Kidney glomerular epithelial cell (primary cell): ENCODE data around the gene CDIPT.
"Not testable (repeated sequence)": the region's sequence is repeated elsewhere in the genome, so short reads cannot be mapped to it uniquely, and the experiment has no call there.

Experiments
- DNase-seq: peaks from one replicate; lab custom pipeline; 2025; lab: John Stamatoyannopoulos, UW

The CDIPT gene

GRCh38 chr16:29858149-29858849 lies 4.7 kb downstream of the CDIPT start:
- DNase-seq, result no peak

- DNase-seq, result no peak
These were observed 5.8 kb downstream of the CDIPT start for GRCh38 chr16:29857133-29857760.

GRCh38 chr16:29854520-29855100 lies 8.4 kb downstream of the CDIPT start:
- DNase-seq, result no peak

- DNase-seq, result no peak
These were observed 10.4 kb downstream of the CDIPT start for GRCh38 chr16:29852654-29853053.

- DNase-seq, result no peak
These were observed 12.0 kb downstream of the CDIPT start for GRCh38 chr16:29850998-29851397.

GRCh38 chr16:29849505-29849904 lies 13.5 kb downstream of the CDIPT start:
- no peak for DNase-seq

GRCh38 chr16:29848420-29849297 lies 14.4 kb downstream of the CDIPT start:
- DNase-seq, result peak; percentile 11

GRCh38 chr16:29845656-29846055 lies 17.4 kb downstream of the CDIPT start:
- no peak for DNase-seq

- no peak for DNase-seq
These were observed 18.3 kb downstream of the CDIPT start for GRCh38 chr16:29844575-29845331.

GRCh38 chr16:29843931-29844330 lies 19.1 kb downstream of the CDIPT start:
- no peak for DNase-seq

GRCh38 chr16:29842732-29843346 lies 20.2 kb downstream of the CDIPT start:
- no peak for DNase-seq

GRCh38 chr16:29841631-29842030 lies 21.4 kb downstream of the CDIPT start:
- no peak for DNase-seq

- no peak for DNase-seq
These were observed 22.8 kb downstream of the CDIPT start for GRCh38 chr16:29840240-29840639.

- DNase-seq, result no peak
These were observed 23.2 kb downstream of the CDIPT start for GRCh38 chr16:29839822-29840221.

- DNase-seq, result no peak
These were observed 25.2 kb downstream of the CDIPT start for GRCh38 chr16:29837841-29838240.

GRCh38 chr16:29836623-29837022 lies 26.4 kb downstream of the CDIPT start:
- DNase-seq, result no peak

- DNase-seq, result no peak
These were observed 27.1 kb downstream of the CDIPT start for GRCh38 chr16:29835926-29836325.

GRCh38 chr16:29834079-29834478 lies 28.9 kb downstream of the CDIPT start:
- DNase-seq, result no peak

- DNase-seq, result not testable (repeated sequence)
These were observed 29.8 kb downstream of the CDIPT start for GRCh38 chr16:29833219-29833618.

GRCh38 chr16:29831490-29831889 lies 31.5 kb downstream of the CDIPT start:
- no peak for DNase-seq

GRCh38 chr16:29830774-29831173 lies 32.3 kb downstream of the CDIPT start:
- no peak for DNase-seq
